Measurements from ENCODE around the gene ENDOV.

GRCh38 chr17:80441133-80441578 lies 26.2 kb downstream of the ENDOV start:
- no peak for TF ChIP-seq EZH2 (IDR thresholded peaks at IDR 0.05)
- no peak for TF ChIP-seq POLR2AphosphoS5 (IDR thresholded peaks at IDR 0.05; ENCODE audit: borderline replicate concordance, low read depth, low read length)

All from SK-N-MC (cell line).